Liver (tissue), 3 donors: ENCODE data around the gene LY6G6F.

Source experiments
- CTCF ChIP-seq: fragments of 150-350 bp; IDR thresholded peaks from 2 replicates; pipeline ENCODE4 v1.5.1; 2017; ENCODE audit warnings: improper control_type of control experiment, low read depth, low read length; ENCODE audit not compliant: missing input control
- GABPA ChIP-seq, 2 donors: IDR thresholded peaks in 1 of 2; conservative IDR thresholded peaks in 1 of 2; 2 replicates each; pipeline ENCODE4 v1.6.1; 2016; ENCODE audit warnings: antibody characterized with exemption in 2 of 2, mild to moderate bottlenecking in 1 of 2, moderate library complexity in 1 of 2
- MAX ChIP-seq: IDR thresholded peaks from 2 replicates; pipeline ENCODE4 v1.6.1; 2016; ENCODE audit warnings: antibody characterized with exemption
- donor health status: healthy.
- donor health status: healthy.

GRCh38 chr6:31690231-31691077 lies 16.2 kb upstream of the LY6G6F start:
- TF ChIP-seq MAX = no peak
- TF ChIP-seq CTCF = no peak
- no peak for TF ChIP-seq GABPA (IDR thresholded peaks at IDR 0.05 in 1 of 2, conservative IDR thresholded peaks at IDR 0.05 in 1 of 2)
